HepG2 (cell line): ENCODE measurements around the gene DNASE1L2. TPM values are rescaled to one million over a fixed set of nuclear protein-coding genes. Genes with fewer than 3 reads are reported as not detected.
A peak's percentile ranks its signal among the peaks of the same experiment; 100 is the strongest.

ENCODE experiments used
- AGO1 ChIP-seq: fragments of 200-400 bp; formaldehyde crosslinking; IDR thresholded peaks from 2 replicates; pipeline ENCODE4 v1.6.1; 2017; ENCODE audit warnings: mild to moderate bottlenecking, low read depth, low read length, moderate library complexity; ENCODE audit not compliant: poor library complexity, severe bottlenecking
- AKAP8 ChIP-seq: sonication (generic); formaldehyde crosslinking; IDR thresholded peaks from 2 replicates; pipeline ENCODE4 v1.5.1; 2020; ENCODE audit warnings: mild to moderate bottlenecking, missing genetic modification reagents
- PAX8 ChIP-seq: sonication (generic); formaldehyde crosslinking; IDR thresholded peaks from 2 replicates; pipeline ENCODE4 v1.8.0; 2022; ENCODE audit warnings: mild to moderate bottlenecking, missing genetic modification reagents, borderline replicate concordance
- POLR2G ChIP-seq: fragments of 200-400 bp; formaldehyde crosslinking; IDR thresholded peaks from 2 replicates; pipeline ENCODE4 v1.6.1; 2018; ENCODE audit warnings: mild to moderate bottlenecking, low read depth, low read length, moderate library complexity
- PTBP1 ChIP-seq: fragments of 200-400 bp; formaldehyde crosslinking; IDR thresholded peaks from 2 replicates; pipeline ENCODE4 v1.6.1; 2018; ENCODE audit warnings: low read length, low read depth; ENCODE audit not compliant: poor library complexity, severe bottlenecking
- SUZ12 ChIP-seq: fragments of 150-350 bp; IDR thresholded peaks from 2 replicates; pipeline ENCODE4 v1.6.1; 2014; ENCODE audit warnings: low read depth, low read length
- ZNF24 ChIP-seq: fragments of 450-650 bp; IDR thresholded peaks from 2 replicates; pipeline ENCODE4 v1.6.1; 2017; ENCODE audit warnings: antibody characterized with exemption, mild to moderate bottlenecking
- ZNF3 ChIP-seq: IDR thresholded peaks from 2 replicates; pipeline ENCODE4 v1.7.0; 2017; ENCODE audit warnings: inconsistent platforms
- ZNF383 ChIP-seq: sonication (generic); formaldehyde crosslinking; IDR thresholded peaks from 2 replicates; pipeline ENCODE4 v1.4.0; 2020; ENCODE audit warnings: missing genetic modification reagents, mild to moderate bottlenecking, borderline replicate concordance
- polyA plus RNA-seq, 8 experiments: library from polyadenylated mRNA; depleted of rRNA in 3 of 8; stranded (reverse) in 7 of 8; unstranded in 1 of 8; fragments of >200 nt; fragmentation: Illumina TruSeq in 4 of 8; extraction: Trizol in 4 of 8; gene quantifications; 2 replicates each; pipeline versions ENCODE4 v1.2.1 to v1.2.3, GENCODE V29; 2011 to 2016; ENCODE audit warnings: low read depth in 4 of 8, missing spikeins in 1 of 8, mixed read lengths in 1 of 8; ENCODE audit not compliant: insufficient read depth in 1 of 8
- total RNA-seq, 5 experiments: library from RNA; depleted of rRNA; stranded (reverse); fragments of >200 nt; fragmentation: Illumina TruSeq; extraction: Trizol; gene quantifications; 2 replicates each; pipeline ENCODE4 v1.2.3, GENCODE V29; 2016; ENCODE audit warnings: low read depth in 1 of 5
- TF ChIP-seq, protein P1 (sequence below), 2 experiments: fragments of 450-650 bp in 1 of 2; sonication (generic) in 1 of 2; formaldehyde crosslinking in 1 of 2; IDR thresholded peaks; 2 replicates each; pipeline versions ENCODE4 v1.6.1 to v1.8.0; 2016 to 2022; ENCODE audit warnings: antibody characterized with exemption in 1 of 2, mild to moderate bottlenecking in 1 of 2, missing genetic modification reagents in 1 of 2
- TF ChIP-seq, protein P2 (sequence below): sonication (generic); formaldehyde crosslinking; IDR thresholded peaks from 2 replicates; pipeline ENCODE4 v1.5.0; 2020; ENCODE audit warnings: missing genetic modification reagents

The DNASE1L2 gene
- total and polyA plus RNA-seq, 2 of the 13 experiments (the other 11 are each of a cell fraction or from before 2014, with no cell fraction given), result 0.44 to 0.50 TPM

DNA sequence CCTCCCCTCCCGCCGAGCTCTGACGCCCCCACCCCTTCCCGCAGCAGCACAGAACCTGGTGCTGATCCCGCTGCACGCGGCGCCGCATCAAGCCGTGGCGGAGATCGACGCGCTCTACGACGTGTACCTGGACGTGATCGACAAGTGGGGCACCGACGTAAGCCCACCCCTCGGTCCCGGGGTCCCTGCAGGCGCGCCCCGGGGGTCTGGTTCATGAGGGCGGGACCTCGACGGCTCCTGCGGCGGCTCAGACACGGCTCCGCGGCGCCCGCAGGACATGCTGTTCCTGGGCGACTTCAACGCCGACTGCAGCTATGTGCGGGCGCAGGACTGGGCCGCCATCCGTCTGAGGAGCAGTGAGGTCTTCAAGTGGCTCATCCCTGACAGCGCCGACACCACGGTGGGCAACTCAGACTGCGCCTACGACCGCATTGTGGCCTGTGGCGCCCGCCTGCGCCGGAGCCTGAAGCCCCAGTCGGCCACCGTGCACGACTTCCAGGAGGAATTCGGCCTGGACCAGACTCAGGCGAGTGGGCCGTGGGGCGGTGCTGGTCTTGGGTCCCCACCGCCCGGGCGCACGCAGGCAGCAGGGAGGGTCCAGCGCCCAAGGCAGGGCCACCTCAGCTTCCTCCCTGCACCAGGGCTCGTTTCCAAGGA is 1.4 kb downstream of the DNASE1L2 start (continued):
- TF ChIP-seq, protein P1, sequence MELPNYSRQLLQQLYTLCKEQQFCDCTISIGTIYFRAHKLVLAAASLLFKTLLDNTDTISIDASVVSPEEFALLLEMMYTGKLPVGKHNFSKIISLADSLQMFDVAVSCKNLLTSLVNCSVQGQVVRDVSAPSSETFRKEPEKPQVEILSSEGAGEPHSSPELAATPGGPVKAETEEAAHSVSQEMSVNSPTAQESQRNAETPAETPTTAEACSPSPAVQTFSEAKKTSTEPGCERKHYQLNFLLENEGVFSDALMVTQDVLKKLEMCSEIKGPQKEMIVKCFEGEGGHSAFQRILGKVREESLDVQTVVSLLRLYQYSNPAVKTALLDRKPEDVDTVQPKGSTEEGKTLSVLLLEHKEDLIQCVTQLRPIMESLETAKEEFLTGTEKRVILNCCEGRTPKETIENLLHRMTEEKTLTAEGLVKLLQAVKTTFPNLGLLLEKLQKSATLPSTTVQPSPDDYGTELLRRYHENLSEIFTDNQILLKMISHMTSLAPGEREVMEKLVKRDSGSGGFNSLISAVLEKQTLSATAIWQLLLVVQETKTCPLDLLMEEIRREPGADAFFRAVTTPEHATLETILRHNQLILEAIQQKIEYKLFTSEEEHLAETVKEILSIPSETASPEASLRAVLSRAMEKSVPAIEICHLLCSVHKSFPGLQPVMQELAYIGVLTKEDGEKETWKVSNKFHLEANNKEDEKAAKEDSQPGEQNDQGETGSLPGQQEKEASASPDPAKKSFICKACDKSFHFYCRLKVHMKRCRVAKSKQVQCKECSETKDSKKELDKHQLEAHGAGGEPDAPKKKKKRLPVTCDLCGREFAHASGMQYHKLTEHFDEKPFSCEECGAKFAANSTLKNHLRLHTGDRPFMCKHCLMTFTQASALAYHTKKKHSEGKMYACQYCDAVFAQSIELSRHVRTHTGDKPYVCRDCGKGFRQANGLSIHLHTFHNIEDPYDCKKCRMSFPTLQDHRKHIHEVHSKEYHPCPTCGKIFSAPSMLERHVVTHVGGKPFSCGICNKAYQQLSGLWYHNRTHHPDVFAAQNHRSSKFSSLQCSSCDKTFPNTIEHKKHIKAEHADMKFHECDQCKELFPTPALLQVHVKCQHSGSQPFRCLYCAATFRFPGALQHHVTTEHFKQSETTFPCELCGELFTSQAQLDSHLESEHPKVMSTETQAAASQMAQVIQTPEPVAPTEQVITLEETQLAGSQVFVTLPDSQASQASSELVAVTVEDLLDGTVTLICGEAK (IDR thresholded peaks at IDR 0.05), result no peak
- TF ChIP-seq, protein P1 (CRISPR knock-in tag; IDR thresholded peaks at IDR 0.05), result no peak
- TF ChIP-seq, protein P2, sequence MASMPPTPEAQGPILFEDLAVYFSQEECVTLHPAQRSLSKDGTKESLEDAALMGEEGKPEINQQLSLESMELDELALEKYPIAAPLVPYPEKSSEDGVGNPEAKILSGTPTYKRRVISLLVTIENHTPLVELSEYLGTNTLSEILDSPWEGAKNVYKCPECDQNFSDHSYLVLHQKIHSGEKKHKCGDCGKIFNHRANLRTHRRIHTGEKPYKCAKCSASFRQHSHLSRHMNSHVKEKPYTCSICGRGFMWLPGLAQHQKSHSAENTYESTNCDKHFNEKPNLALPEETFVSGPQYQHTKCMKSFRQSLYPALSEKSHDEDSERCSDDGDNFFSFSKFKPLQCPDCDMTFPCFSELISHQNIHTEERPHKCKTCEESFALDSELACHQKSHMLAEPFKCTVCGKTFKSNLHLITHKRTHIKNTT, result no peak
- peak; percentile 71; the same call in 1 of the 2 replicates for TF ChIP-seq AKAP8 (CRISPR knock-in tag)
- TF ChIP-seq SUZ12, result no peak
- TF ChIP-seq ZNF383 (CRISPR knock-in tag), result no peak
- no peak for TF ChIP-seq PTBP1
- TF ChIP-seq ZNF3 (CRISPR knock-in tag), result no peak
- TF ChIP-seq AGO1, result peak; percentile 69
- TF ChIP-seq POLR2G, result peak; percentile 5; the same call in 1 of the 2 replicates
- no peak for TF ChIP-seq ZNF24
- TF ChIP-seq PAX8 (CRISPR knock-in tag), result no peak
